H9 (cell line): ENCODE data around the gene LRTM2. TPM values are rescaled to one million over a fixed set of nuclear protein-coding genes. Genes with fewer than 3 reads are reported as not detected.

Source experiments
- DNase-seq: peaks from one replicate; pipeline ENCODE4 v3.0.0-alpha.2; 2017
- H2AFZ ChIP-seq: one replicate; pipeline ENCODE4 v1.6.1; 2013; ENCODE audit warnings: mild to moderate bottlenecking, low read length, control low read depth, moderate library complexity
- H2AK5ac ChIP-seq: 2 replicates; pipeline ENCODE4 v1.6.1; 2013; ENCODE audit warnings: low read length, control low read depth, mixed read lengths; ENCODE audit not compliant: insufficient read length
- H2BK120ac ChIP-seq: one replicate; pipeline ENCODE4 v1.6.1; 2013; ENCODE audit warnings: low read depth, mild to moderate bottlenecking, low read length, control low read depth, inconsistent platforms; ENCODE audit not compliant: poor library complexity, severe bottlenecking
- H2BK12ac ChIP-seq: 2 replicates; pipeline ENCODE4 v1.6.1; 2013; ENCODE audit warnings: low read length, control low read depth, mixed read lengths, low read depth; ENCODE audit not compliant: insufficient read length
- H2BK15ac ChIP-seq: 2 replicates; pipeline ENCODE4 v1.6.1; 2013; ENCODE audit warnings: low read depth, low read length, control low read depth
- H2BK20ac ChIP-seq: one replicate; pipeline ENCODE4 v1.6.1; 2013; ENCODE audit warnings: low read depth, mild to moderate bottlenecking, low read length, control low read depth, inconsistent platforms; ENCODE audit not compliant: poor library complexity, severe bottlenecking
- H2BK5ac ChIP-seq: 2 replicates; pipeline ENCODE4 v1.6.1; 2013; ENCODE audit warnings: low read length, control low read depth, mixed read lengths; ENCODE audit not compliant: insufficient read length
- H3K14ac ChIP-seq: 2 replicates; pipeline ENCODE4 v1.6.1; 2013; ENCODE audit warnings: low read length, control low read depth; ENCODE audit not compliant: insufficient read depth
- H3K18ac ChIP-seq: 2 replicates; pipeline ENCODE4 v1.6.1; 2013; ENCODE audit warnings: low read depth, mild to moderate bottlenecking, mixed read lengths, low read length, control low read depth; ENCODE audit not compliant: insufficient read length
- H3K23ac ChIP-seq: 2 replicates; pipeline ENCODE4 v1.6.1; 2013; ENCODE audit warnings: low read length, control low read depth, mixed read lengths, low read depth; ENCODE audit not compliant: insufficient read length
- H3K23me2 ChIP-seq: 2 replicates; pipeline ENCODE4 v1.6.1; 2013; ENCODE audit warnings: low read depth, mild to moderate bottlenecking, mixed read lengths, low read length, control low read depth; ENCODE audit not compliant: insufficient read length, poor library complexity, severe bottlenecking
- H3K27ac ChIP-seq: 2 replicates; pipeline ENCODE4 v1.5.1; 2013; ENCODE audit warnings: low read length, control low read depth, mixed read lengths, low read depth; ENCODE audit not compliant: insufficient read length
- H3K27me3 ChIP-seq: 2 replicates; pipeline ENCODE4 v1.6.1; 2013; ENCODE audit warnings: low read length, control low read depth, inconsistent platforms; ENCODE audit not compliant: insufficient read depth
- H3K4ac ChIP-seq: 2 replicates; pipeline ENCODE4 v1.6.1; 2013; ENCODE audit warnings: low read depth, mild to moderate bottlenecking, control low read depth, inconsistent platforms, low read length, moderate library complexity
- H3K4me1 ChIP-seq: 2 replicates; pipeline ENCODE4 v1.6.1; 2013; ENCODE audit warnings: low read length, control low read depth, inconsistent platforms; ENCODE audit not compliant: insufficient read depth
- H3K4me2 ChIP-seq: 2 replicates; pipeline ENCODE4 v1.6.1; 2013; ENCODE audit warnings: low read length, control low read depth, mixed read lengths; ENCODE audit not compliant: insufficient read length, insufficient read depth
- H3K56ac ChIP-seq: 2 replicates; pipeline ENCODE4 v1.6.1; 2013; ENCODE audit warnings: low read depth, mild to moderate bottlenecking, mixed read lengths, low read length, control low read depth; ENCODE audit not compliant: insufficient read length
- H3K79me1 ChIP-seq: 2 replicates; pipeline ENCODE4 v1.6.1; 2013; ENCODE audit warnings: low read depth, mild to moderate bottlenecking, moderate library complexity, low read length, control low read depth, inconsistent platforms; ENCODE audit not compliant: insufficient read depth, poor library complexity, severe bottlenecking
- H3K79me2 ChIP-seq: 2 replicates; pipeline ENCODE4 v1.6.1; 2013; ENCODE audit warnings: low read length, control low read depth, inconsistent platforms; ENCODE audit not compliant: insufficient read depth
- H3K9ac ChIP-seq: 2 replicates; pipeline ENCODE4 v1.6.1; 2013; ENCODE audit warnings: low read length, control low read depth, mixed read lengths; ENCODE audit not compliant: insufficient read length; ENCODE audit errors: extremely low read depth
- H3K9me3 ChIP-seq: one replicate; pipeline ENCODE4 v1.6.1; 2013; ENCODE audit warnings: low read depth, low read length, inconsistent platforms; ENCODE audit not compliant: control insufficient read depth
- H3T11ph ChIP-seq: one replicate; pipeline ENCODE4 v1.6.1; 2013; ENCODE audit warnings: mild to moderate bottlenecking, low read length, control low read depth, inconsistent platforms
- H4K20me1 ChIP-seq: one replicate; pipeline ENCODE4 v1.6.1; 2013; ENCODE audit not compliant: control insufficient read depth, insufficient read length, insufficient read depth
- H4K5ac ChIP-seq: 2 replicates; pipeline ENCODE4 v1.6.1; 2013; ENCODE audit warnings: low read depth, mild to moderate bottlenecking, mixed read lengths, low read length, control low read depth; ENCODE audit not compliant: insufficient read length
- H4K8ac ChIP-seq: replicated peaks from 2 replicates; pipeline ENCODE4 v1.6.1; 2013; ENCODE audit warnings: low read length, control low read depth, mixed read lengths, low read depth; ENCODE audit not compliant: insufficient read length
- H4K91ac ChIP-seq: 2 replicates; pipeline ENCODE4 v1.6.1; 2013; ENCODE audit warnings: low read depth, mild to moderate bottlenecking, moderate library complexity, mixed read lengths, low read length, control low read depth; ENCODE audit not compliant: insufficient read length
- H3K27ac Mint-ChIP-seq, 3 experiments: 2 replicates in 2 of 3; 3 replicates in 1 of 3; pipeline ENCODE4 v1.8.0; 2020 to 2021; ENCODE audit warnings: mixed read lengths in 3 of 3, mild to moderate bottlenecking in 1 of 3, moderate library complexity in 1 of 3
- H3K27me3 Mint-ChIP-seq: 2 replicates; pipeline ENCODE4 v1.8.0; 2021; ENCODE audit warnings: low read depth, mild to moderate bottlenecking, moderate library complexity, mixed read lengths
- H3K36me3 Mint-ChIP-seq, 3 experiments: 2 replicates in 2 of 3; 3 replicates in 1 of 3; pipeline ENCODE4 v1.8.0; 2020 to 2021; ENCODE audit warnings: low read depth in 3 of 3, mixed read lengths in 3 of 3; ENCODE audit not compliant: insufficient read depth in 1 of 3
- H3K4me1 Mint-ChIP-seq, 2 experiments: 2 replicates each; pipeline ENCODE4 v1.8.0; 2020; ENCODE audit warnings: mixed read lengths in 2 of 2
- H3K4me3 Mint-ChIP-seq, 2 experiments: 2 replicates in 1 of 2; 3 replicates in 1 of 2; pipeline ENCODE4 v1.8.0; 2020 to 2021; ENCODE audit warnings: mild to moderate bottlenecking in 2 of 2, mixed read lengths in 2 of 2, moderate library complexity in 1 of 2
- H3K9me3 Mint-ChIP-seq, 2 experiments: 2 replicates in 1 of 2; 3 replicates in 1 of 2; pipeline ENCODE4 v1.8.0; 2020; ENCODE audit warnings: mild to moderate bottlenecking in 2 of 2, mixed read lengths in 2 of 2, moderate library complexity in 1 of 2
- CTCF ChIP-seq: fragments of 200-600 bp; sonication (generic); conservative IDR thresholded peaks from 3 replicates; pipeline ENCODE4 v1.8.0; 2021; ENCODE audit warnings: antibody characterized with exemption, mild to moderate bottlenecking
- WGBS: extraction: QIAGEN DNeasy Blood & Tissue Kit; methylation state at CpG from one replicate; pipeline ENCODE4 v1.1.7; 2013; ENCODE audit warnings: missing lambda C conversion rate, low lambda C conversion rate, mixed read lengths; ENCODE audit not compliant: insufficient read length; ENCODE audit errors: extremely low coverage; 5-methylcytosine and 5-hydroxymethylcytosine counted together
- total RNA-seq: library from RNA; stranded (reverse); gene quantifications from 2 replicates; pipeline ENCODE4 v1.2.1, GENCODE V29; 2021

LRTM2 gene
- total RNA-seq, 1 experiment from 2014 or later = not detected

- Histone ChIP-seq H3K23me2 (no peaks in the 10 kb centered on the region), H3K9ac (no peak overlapping the region)
Observed at GRCh38 chr12:1842905-1843640, 22.7 kb downstream of the LRTM2 start.

More at GRCh38 chr12:1842905-1843640, 22.7 kb downstream of the LRTM2 start:
- H2BK20ac ChIP-seq = no peak overlapping the region
- no peak overlapping the region for H2AFZ ChIP-seq
- H3K56ac ChIP-seq = no peak overlapping the region
- no peak overlapping the region for H3K4ac ChIP-seq
- H4K8ac ChIP-seq = no peak overlapping the region
- TF ChIP-seq CTCF = no peak
- H3K23ac ChIP-seq = no peak overlapping the region
- no peaks in the 10 kb centered on the region for H3K9me3 Mint-ChIP-seq
- no peak overlapping the region for H3T11ph ChIP-seq
- no CpG with 5 or more reads among the region's 16 CpGs for WGBS
- no peaks in the 10 kb centered on the region for H4K20me1 ChIP-seq
- no peak overlapping the region for H2BK15ac ChIP-seq
- no peaks in the 10 kb centered on the region for H3K9me3 ChIP-seq
- DNase-seq = peak; percentile 30
- H3K4me2 ChIP-seq = no peak overlapping the region
- H3K18ac ChIP-seq = no peak overlapping the region
- H3K36me3 Mint-ChIP-seq = no peaks in the 10 kb centered on the region
- peaks cover 24 to 50% of the 10 kb centered on the region in 2 experiments for H3K4me1 Mint-ChIP-seq
- H3K27me3 Mint-ChIP-seq = peaks cover 11% of the 10 kb centered on the region
- no peak overlapping the region for H3K4me3 Mint-ChIP-seq
- H4K5ac ChIP-seq = no peak overlapping the region
- no peaks in the 10 kb centered on the region for H3K79me1 ChIP-seq
- peak overlapping the region in 1 of 3 experiments; percentile 44; a peak in 1 of 7 replicates for H3K27ac Mint-ChIP-seq
- no peaks in the 10 kb centered on the region for H3K79me2 ChIP-seq
- H4K91ac ChIP-seq = no peak overlapping the region
- H3K27me3 ChIP-seq = no peaks in the 10 kb centered on the region
- H2BK5ac ChIP-seq = no peak overlapping the region
- no peak overlapping the region for H2BK12ac ChIP-seq
- H3K4me1 ChIP-seq = peaks cover 6% of the 10 kb centered on the region; the same call in 1 of the 2 replicates
- H3K27ac ChIP-seq = no peak overlapping the region
- no peak overlapping the region for H3K14ac ChIP-seq
- H2AK5ac ChIP-seq = no peak overlapping the region
- no peak overlapping the region for H2BK120ac ChIP-seq
